SK-N-SH (cell line): ENCODE measurements around the gene SCN9A. TPM values are rescaled to one million over a fixed set of nuclear protein-coding genes. Genes with fewer than 3 reads are reported as not detected.

ENCODE experiments used
- CTCF ChIA-PET: fragments of 300-600, 350-600 bp; formaldehyde crosslinking; extraction: SDS; loops from one replicate; lab custom pipeline; 2021; lab: Yijun Ruan, JAX
- POLR2A ChIA-PET: fragments of 350-600 bp; sonication (Branson Sonifier 250); formaldehyde crosslinking; extraction: SDS; loops from one replicate; lab custom pipeline; 2020; ENCODE audit warnings: antibody characterized with exemption, inconsistent platforms; lab: Yijun Ruan, JAX
- DNase-seq: peaks from one replicate; pipeline ENCODE4 v3.0.0; 2012
- H2AFZ ChIP-seq: fragments of 200-600 bp; sonication (generic); 2 replicates; pipeline ENCODE4 v1.8.1; 2016; ENCODE audit warnings: antibody characterized with exemption, mild to moderate bottlenecking, low read depth
- H3F3A ChIP-seq: fragments of 200-600 bp; sonication (generic); replicated peaks from 2 replicates; pipeline ENCODE3; 2016; ENCODE audit warnings: antibody characterized with exemption, mild to moderate bottlenecking; ENCODE audit not compliant: insufficient read depth
- H3K27ac ChIP-seq, 2 experiments: fragments of 200-500 bp in 1 of 2; fragments of 200-600 bp in 1 of 2; sonication (Bioruptor generic) in 1 of 2; sonication (generic), shearing (Covaris generic) in 1 of 2; 2 replicates each; pipeline versions ENCODE4 v1.5.1 to v1.6.1; 2014 to 2016; ENCODE audit warnings: low read depth in 2 of 2, inconsistent platforms in 1 of 2, low read length in 1 of 2, mild to moderate bottlenecking in 1 of 2, mixed read lengths in 1 of 2
- H3K27me3 ChIP-seq: fragments of 200-600 bp; sonication (generic), shearing (Covaris generic); 2 replicates; pipeline ENCODE4 v1.6.1; 2016; ENCODE audit warnings: mixed run types; ENCODE audit not compliant: insufficient read depth
- H3K36me3 ChIP-seq, 2 experiments: fragments of 200-500 bp in 1 of 2; fragments of 200-600 bp in 1 of 2; sonication (Bioruptor generic) in 1 of 2; sonication (generic) in 1 of 2; replicated peaks in 1 of 2; 2 replicates each; pipeline versions ENCODE3 to v1.5.1; 2014 to 2016; ENCODE audit warnings: low read length in 1 of 2, mild to moderate bottlenecking in 1 of 2; ENCODE audit not compliant: insufficient read depth in 2 of 2, control insufficient read depth in 1 of 2
- H3K4me1 ChIP-seq, 2 experiments: fragments of 200-500 bp in 1 of 2; fragments of 200-600 bp in 1 of 2; sonication (Bioruptor generic) in 1 of 2; sonication (generic), shearing (Covaris generic) in 1 of 2; 2 replicates each; pipeline versions ENCODE4 v1.5.1 to v1.6.1; 2014 to 2016; ENCODE audit warnings: low read depth in 1 of 2, low read length in 1 of 2, mixed run types in 1 of 2; ENCODE audit not compliant: insufficient read depth in 2 of 2, control insufficient read depth in 1 of 2
- H3K4me2 ChIP-seq: fragments of 200-600 bp; sonication (generic), shearing (Covaris generic); 2 replicates; pipeline ENCODE4 v1.6.1; 2017; ENCODE audit warnings: mixed run types
- H3K4me3 ChIP-seq, 2 experiments: fragments of 200-500 bp in 1 of 2; fragments of 200-600 bp in 1 of 2; sonication (Bioruptor generic) in 1 of 2; sonication (generic), shearing (Covaris generic) in 1 of 2; 2 replicates each; pipeline versions ENCODE4 v1.5.1 to v1.8.1; 2014 to 2016; ENCODE audit warnings: low read depth in 2 of 2, inconsistent platforms in 1 of 2, low read length in 1 of 2, mild to moderate bottlenecking in 1 of 2, mixed read lengths in 1 of 2, moderate library complexity in 1 of 2
- H3K79me2 ChIP-seq: fragments of 200-600 bp; sonication (generic); 2 replicates; pipeline ENCODE4 v1.8.1; 2017; ENCODE audit warnings: mild to moderate bottlenecking; ENCODE audit not compliant: insufficient read depth
- H3K9ac ChIP-seq: fragments of 200-600 bp; sonication (generic); 2 replicates; pipeline ENCODE4 v1.6.1; 2017; ENCODE audit warnings: mixed run types
- H3K9me2 ChIP-seq: fragments of 200-600 bp; sonication (generic); 2 replicates; pipeline ENCODE4 v1.6.1; 2017; ENCODE audit warnings: mixed run types
- H3K9me3 ChIP-seq: fragments of 200-600 bp; sonication (generic); 2 replicates; pipeline ENCODE4 v1.6.1; 2017; ENCODE audit warnings: mixed run types, mild to moderate bottlenecking, moderate library complexity
- H4K20me1 ChIP-seq: fragments of 200-600 bp; sonication (generic); 2 replicates; pipeline ENCODE4 v1.6.1; 2017; ENCODE audit warnings: mild to moderate bottlenecking, mixed run types; ENCODE audit not compliant: insufficient read depth
- CTCF ChIP-seq: fragments of 200-600 bp; sonication (generic); IDR thresholded peaks from 2 replicates; pipeline ENCODE4 v1.6.1; 2017; ENCODE audit warnings: antibody characterized with exemption, mild to moderate bottlenecking, moderate library complexity
- EP300 ChIP-seq, 2 experiments: IDR thresholded peaks; 2 replicates each; pipeline versions ENCODE4 v1.4.0 to v1.6.1; 2012; ENCODE audit warnings: borderline replicate concordance in 1 of 2, low read depth in 1 of 2, low read length in 1 of 2
- FOXJ3 ChIP-seq: sonication (generic); formaldehyde crosslinking; IDR thresholded peaks from 2 replicates; pipeline ENCODE4 v1.5.1; 2020; ENCODE audit warnings: mild to moderate bottlenecking, missing genetic modification reagents
- MAX ChIP-seq: IDR thresholded peaks from 2 replicates; pipeline ENCODE4 v1.4.0; 2012; ENCODE audit warnings: low read depth
- MEF2A ChIP-seq: IDR thresholded peaks from 2 replicates; pipeline ENCODE4 v1.4.0; 2012; ENCODE audit warnings: low read depth, borderline replicate concordance
- NRF1 ChIP-seq: IDR thresholded peaks from 2 replicates; pipeline ENCODE4 v1.6.1; 2012; ENCODE audit warnings: low read depth, mild to moderate bottlenecking, low read length
- SIN3A ChIP-seq: IDR thresholded peaks from 2 replicates; pipeline ENCODE4 v1.6.1; 2012; ENCODE audit warnings: low read depth, mild to moderate bottlenecking, low read length, moderate library complexity, borderline replicate concordance
- USF2 ChIP-seq: fragments of 150-350 bp; IDR thresholded peaks from 2 replicates; pipeline ENCODE4 v1.6.1; 2017; ENCODE audit warnings: antibody characterized with exemption, low read length, low read depth, borderline replicate concordance
- ZBTB33 ChIP-seq: IDR thresholded peaks from 2 replicates; pipeline ENCODE4 v1.4.0; 2012; ENCODE audit warnings: low read depth, borderline replicate concordance
- WGBS: methylation state at CpG from one replicate; pipeline ENCODE4 v1.1.6; 2017; ENCODE audit warnings: low lambda C conversion rate; 5-methylcytosine and 5-hydroxymethylcytosine counted together
- polyA plus RNA-seq, 3 experiments: library from polyadenylated mRNA; depleted of rRNA; stranded (reverse); fragments of >200 nt; gene quantifications; 2 replicates each; pipeline ENCODE4 v1.2.3, GENCODE V29; 2012

Gene SCN9A
- polyA plus RNA-seq, 1 of the 3 experiments (the other 2 are of a cell fraction) = 5.9 TPM

GRCh38 chr2:166285215-166285614 lies 90.5 kb downstream of the SCN9A start:
- H3F3A ChIP-seq = no peaks in the 10 kb centered on the region
- H3K9me2 ChIP-seq = no peaks in the 10 kb centered on the region; the same call in 1 of the 2 replicates
- H3K79me2 ChIP-seq = no peaks in the 10 kb centered on the region
- H3K36me3 ChIP-seq = peaks cover 33 to 44% of the 10 kb centered on the region in 2 experiments
- H3K4me1 ChIP-seq = no peaks in the 10 kb centered on the region
- H3K4me3 ChIP-seq = no peak overlapping the region
- no peak overlapping the region for H3K27ac ChIP-seq
- no peaks in the 10 kb centered on the region for H3K9me3 ChIP-seq
- POLR2A ChIA-PET = no interaction called here
- TF ChIP-seq EP300 (IDR thresholded peaks at IDR 0.05; ENCODE audit: borderline replicate concordance in 1 of 2, low read depth in 1 of 2, low read length in 1 of 2) = no peak
- no peak for TF ChIP-seq NRF1
- TF ChIP-seq ZBTB33 = no peak
- no peak for TF ChIP-seq FOXJ3 (CRISPR knock-in tag)
- TF ChIP-seq USF2 = no peak
- no peak for TF ChIP-seq MEF2A
- TF ChIP-seq MAX = no peak
- no peak for TF ChIP-seq SIN3A
- TF ChIP-seq, all 33 proteins: peak for 0
- H2AFZ ChIP-seq = no peak overlapping the region
- CTCF ChIA-PET = no interaction called here
- no peak overlapping the region for H3K9ac ChIP-seq
- H3K27me3 ChIP-seq = no peaks in the 10 kb centered on the region
- H4K20me1 ChIP-seq = no peaks in the 10 kb centered on the region
- DNase-seq = no peak
- no peak overlapping the region for H3K4me2 ChIP-seq

GRCh38 chr2:166284359-166284758 lies 91.4 kb downstream of the SCN9A start:
- TF ChIP-seq CTCF (no peak), ZBTB33 (no peak), NRF1 (no peak)
- ChIA-PET CTCF (interaction anchor here (1.3 kb wide), 1 partner anchor 9 kb away, joined by 3 read pairs; no protein-coding TSS in a partner anchor), POLR2A (no interaction called here)
- Histone ChIP-seq H3K9me3 (no peaks in the 10 kb centered on the region), H3K27ac (no peak overlapping the region), H2AFZ (no peak overlapping the region), H3K4me2 (no peak overlapping the region), H3K9ac (no peak overlapping the region), H3K4me1 (no peaks in the 10 kb centered on the region), H3K27me3 (no peaks in the 10 kb centered on the region), H3K4me3 (no peak overlapping the region), H4K20me1 (no peaks in the 10 kb centered on the region), H3K79me2 (no peaks in the 10 kb centered on the region), H3F3A (no peaks in the 10 kb centered on the region), H3K9me2 (no peaks in the 10 kb centered on the region; the same call in 1 of the 2 replicates), H3K36me3 (peaks cover 39 to 48% of the 10 kb centered on the region in 2 experiments)
- DNase-seq = no peak
- WGBS = 90% methylated on average over 8 of the region's 9 CpGs
